Measurements from ENCODE around the gene RFPL2.

RFPL2 gene

GRCh38 chr22:32204856-32205722, at the start of gene RFPL2:
RFPL2 (minus strand) TSS chr22:32205073; CDS start chr22:32202451, 2,622 bp downstream.
- intact Hi-C loops (cut with DNase I): no loop called here
- peak in 38 of 42 donors; percentile 13 to 88 (median 59) for DNase-seq

GRCh38 chr22:32249231-32249630, 44.4 kb upstream of the RFPL2 start:
- no peak for DNase-seq
- intact Hi-C loops (cut with DNase I): no loop called here

GRCh38 chr22:32248276-32248675, 43.4 kb upstream of the RFPL2 start:
- no peak for DNase-seq
- intact Hi-C loops (cut with DNase I): no loop called here

GRCh38 chr22:32246166-32246565, 41.3 kb upstream of the RFPL2 start:
- intact Hi-C loops (cut with DNase I): no loop called here
- DNase-seq: no peak

GRCh38 chr22:32245042-32245441, 40.2 kb upstream of the RFPL2 start:
- DNase-seq: no peak
- intact Hi-C loops (cut with DNase I): no loop called here

GRCh38 chr22:32244547-32244946, 39.7 kb upstream of the RFPL2 start:
- no peak for DNase-seq
- intact Hi-C loops (cut with DNase I): no loop called here

GRCh38 chr22:32240461-32240860, 35.6 kb upstream of the RFPL2 start:
- DNase-seq: no peak
- intact Hi-C loops (cut with DNase I): no loop called here

GRCh38 chr22:32237906-32238305, 33.0 kb upstream of the RFPL2 start:
- intact Hi-C loops (cut with DNase I): no loop called here
- no peak for DNase-seq

GRCh38 chr22:32236970-32237369, 32.1 kb upstream of the RFPL2 start:
- no peak for DNase-seq
- intact Hi-C loops (cut with DNase I): no loop called here

GRCh38 chr22:32233091-32233490, 28.2 kb upstream of the RFPL2 start:
- intact Hi-C loops (cut with DNase I): no loop called here
- DNase-seq: peak in 1 of 42 donors; percentile 2

GRCh38 chr22:32232191-32232830, 27.4 kb upstream of the RFPL2 start:
- intact Hi-C loops (cut with DNase I): no loop called here
- no peak for DNase-seq

GRCh38 chr22:32226326-32227104, 21.6 kb upstream of the RFPL2 start:
- DNase-seq: no peak
- intact Hi-C loops (cut with DNase I): no loop called here

GRCh38 chr22:32222991-32223390, 18.1 kb upstream of the RFPL2 start:
- intact Hi-C loops (cut with DNase I): no loop called here
- no peak for DNase-seq

GRCh38 chr22:32219026-32219425, 14.2 kb upstream of the RFPL2 start:
- no peak for DNase-seq
- intact Hi-C loops (cut with DNase I): no loop called here

GRCh38 chr22:32218470-32218869, 13.6 kb upstream of the RFPL2 start:
- intact Hi-C loops (cut with DNase I): no loop called here
- DNase-seq: no peak

- intact Hi-C loops (cut with DNase I): no loop called here
- DNase-seq: no peak
Measured at GRCh38 chr22:32217465-32217864, 12.6 kb upstream of the RFPL2 start.

- intact Hi-C loops (cut with DNase I): no loop called here
- DNase-seq: no peak
Measured at GRCh38 chr22:32216911-32217310, 12.0 kb upstream of the RFPL2 start.

- intact Hi-C loops (cut with DNase I): no loop called here
- DNase-seq: no peak
Measured at GRCh38 chr22:32211011-32211410, 6.1 kb upstream of the RFPL2 start.

GRCh38 chr22:32208681-32209080, 3.8 kb upstream of the RFPL2 start:
- intact Hi-C loops (cut with DNase I): no loop called here
- DNase-seq: no peak

- no peak for DNase-seq
- intact Hi-C loops (cut with DNase I): no loop called here
Measured at GRCh38 chr22:32207971-32208480, 3.2 kb upstream of the RFPL2 start.
